Astrocyte of the spinal cord (primary cell): ENCODE results near the gene GALNT10.

Experiments
- DNase-seq: peaks from one replicate; pipeline ENCODE4 v3.0.0; 2011; ENCODE audit warnings: low read depth, low spot score
- H3K4me3 ChIP-seq: 2 replicates; pipeline ENCODE4 v1.5.1; 2011; ENCODE audit warnings: low read depth, mild to moderate bottlenecking, low read length, moderate library complexity
- in situ Hi-C: cut with HindIII; loops from 2 replicates; pipeline ENCODE4 v1.10.0; 2017; ENCODE audit warnings: low sequenced_read_pairs
- TF ChIP-seq, protein P1 (sequence below): IDR thresholded peaks from 2 replicates; pipeline ENCODE4 v1.5.1; 2012; ENCODE audit warnings: low read depth, mild to moderate bottlenecking, low read length, inconsistent platforms

Gene GALNT10

DNA sequence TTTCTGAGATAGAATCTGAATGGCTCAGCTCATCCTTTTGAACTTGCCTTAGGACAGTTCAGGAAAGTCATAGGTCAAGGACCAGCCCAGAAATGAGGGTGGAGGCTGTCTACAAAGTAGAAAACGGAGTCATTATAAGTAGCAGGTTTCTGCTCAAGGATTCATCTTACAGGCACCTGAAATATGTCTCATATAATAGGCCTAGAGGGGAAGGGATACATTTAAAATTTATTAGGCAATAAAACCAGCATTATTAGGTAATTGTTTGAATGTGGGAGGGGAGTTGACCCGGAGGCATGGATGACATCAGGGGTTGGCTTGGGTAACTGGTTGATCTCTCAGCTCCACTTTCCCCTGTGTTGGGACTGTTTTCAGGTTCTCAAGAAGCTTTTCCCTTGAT is 11.9 kb upstream of the GALNT10 start:
- DNase-seq: no peak
- in situ Hi-C loops: no loop called here
- no peak overlapping the region for H3K4me3 ChIP-seq
- TF ChIP-seq, protein P1, sequence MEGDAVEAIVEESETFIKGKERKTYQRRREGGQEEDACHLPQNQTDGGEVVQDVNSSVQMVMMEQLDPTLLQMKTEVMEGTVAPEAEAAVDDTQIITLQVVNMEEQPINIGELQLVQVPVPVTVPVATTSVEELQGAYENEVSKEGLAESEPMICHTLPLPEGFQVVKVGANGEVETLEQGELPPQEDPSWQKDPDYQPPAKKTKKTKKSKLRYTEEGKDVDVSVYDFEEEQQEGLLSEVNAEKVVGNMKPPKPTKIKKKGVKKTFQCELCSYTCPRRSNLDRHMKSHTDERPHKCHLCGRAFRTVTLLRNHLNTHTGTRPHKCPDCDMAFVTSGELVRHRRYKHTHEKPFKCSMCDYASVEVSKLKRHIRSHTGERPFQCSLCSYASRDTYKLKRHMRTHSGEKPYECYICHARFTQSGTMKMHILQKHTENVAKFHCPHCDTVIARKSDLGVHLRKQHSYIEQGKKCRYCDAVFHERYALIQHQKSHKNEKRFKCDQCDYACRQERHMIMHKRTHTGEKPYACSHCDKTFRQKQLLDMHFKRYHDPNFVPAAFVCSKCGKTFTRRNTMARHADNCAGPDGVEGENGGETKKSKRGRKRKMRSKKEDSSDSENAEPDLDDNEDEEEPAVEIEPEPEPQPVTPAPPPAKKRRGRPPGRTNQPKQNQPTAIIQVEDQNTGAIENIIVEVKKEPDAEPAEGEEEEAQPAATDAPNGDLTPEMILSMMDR: no peak

DNA sequence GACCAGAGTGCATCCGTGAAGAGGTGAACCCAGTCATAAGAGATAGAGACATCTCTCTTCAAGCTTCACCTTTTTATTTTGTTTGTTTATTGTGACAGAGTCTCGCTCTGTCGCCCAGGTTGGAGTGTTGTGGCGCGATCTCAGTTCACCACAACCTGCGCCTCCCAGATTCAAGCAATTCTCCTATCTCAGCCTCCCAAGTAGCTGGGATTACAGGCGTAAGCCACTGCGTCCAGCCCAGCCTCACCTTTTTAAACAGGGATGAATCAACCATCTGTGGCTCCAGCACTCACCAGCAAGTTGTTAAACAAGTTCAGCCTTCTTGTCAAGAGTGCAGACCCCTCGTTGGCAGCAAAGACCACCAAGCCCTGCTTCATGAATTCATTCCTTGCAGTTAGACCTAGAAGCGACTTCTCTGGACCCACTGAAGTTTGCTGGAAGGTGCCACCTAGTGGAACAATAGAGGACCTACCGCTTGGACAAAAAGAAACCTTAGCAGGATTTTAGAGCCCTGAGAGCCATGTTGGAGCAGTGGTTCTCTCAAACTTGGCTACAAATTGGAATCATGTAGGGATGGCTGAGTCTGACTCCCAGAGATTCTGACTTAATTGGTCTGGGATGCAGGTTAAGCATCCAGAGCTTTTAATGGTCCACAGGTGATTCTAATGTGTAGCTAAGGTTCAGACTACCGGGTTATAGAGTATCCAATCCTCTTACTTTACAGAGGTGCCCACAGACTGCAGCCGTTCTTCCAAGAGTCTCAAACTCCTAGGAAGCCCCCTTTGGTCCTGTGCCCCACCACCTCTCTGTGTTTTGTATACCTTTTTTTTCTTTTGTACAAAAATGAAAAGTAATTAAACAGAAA is 10.5 kb upstream of the GALNT10 start:
- no peak overlapping the region for H3K4me3 ChIP-seq
- in situ Hi-C loops: no loop called here
- TF ChIP-seq, protein P1: peak; percentile 91
- DNase-seq: peak; percentile 67

DNA sequence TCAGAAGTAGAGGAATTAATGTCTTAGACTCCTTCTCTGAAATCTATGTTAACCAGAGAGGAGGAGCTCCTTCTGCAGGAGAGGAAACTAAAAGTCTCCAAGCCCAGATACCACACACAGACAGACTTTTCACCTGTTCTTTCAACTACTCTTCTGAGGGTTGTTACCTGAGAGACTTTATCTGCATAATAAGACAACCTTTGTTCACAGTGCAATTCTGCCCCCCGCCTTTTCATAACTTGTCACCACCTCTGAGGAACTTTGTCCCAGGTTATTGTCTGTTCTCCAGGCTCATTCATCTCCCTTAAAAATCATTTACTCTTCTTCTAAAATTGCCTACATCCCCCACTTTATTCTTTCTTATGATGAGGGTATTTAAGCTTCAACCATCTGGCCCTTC is 9.4 kb upstream of the GALNT10 start:
- H3K4me3 ChIP-seq: no peak overlapping the region
- TF ChIP-seq, protein P1: no peak
- DNase-seq: no peak
- in situ Hi-C loops: no loop called here

DNA sequence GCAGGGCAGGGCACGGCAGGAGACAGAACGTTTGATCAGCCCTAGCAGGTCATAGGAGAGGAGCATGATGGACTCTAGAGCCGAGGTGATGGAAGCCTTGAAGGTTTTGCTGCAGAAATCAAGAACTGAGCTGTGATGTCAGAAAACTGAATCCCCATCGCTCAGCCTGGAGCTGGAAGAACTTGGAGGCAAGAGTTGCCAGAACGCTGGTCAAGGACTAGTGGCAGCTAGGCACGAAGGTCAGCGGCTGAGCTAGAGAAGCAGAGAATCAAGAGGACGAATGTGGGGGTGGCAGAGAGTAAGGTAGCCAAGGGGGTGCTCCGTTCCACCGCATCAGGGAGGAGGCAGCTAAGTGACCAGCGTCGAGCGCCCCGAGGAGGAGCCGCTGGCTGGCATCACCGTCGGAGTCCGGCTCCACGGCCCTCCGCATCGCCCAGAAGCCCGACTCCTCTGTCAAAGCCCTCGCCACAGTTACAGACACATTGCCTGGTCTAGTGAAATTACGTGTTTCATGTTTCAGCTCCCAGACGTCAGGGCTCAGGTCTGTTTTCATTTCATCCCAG is 1.2 kb upstream of the GALNT10 start:
- peak overlapping the region; percentile 87 for H3K4me3 ChIP-seq
- DNase-seq: peak; percentile 24
- TF ChIP-seq, protein P1: no peak
- in situ Hi-C loops: no loop called here

DNA sequence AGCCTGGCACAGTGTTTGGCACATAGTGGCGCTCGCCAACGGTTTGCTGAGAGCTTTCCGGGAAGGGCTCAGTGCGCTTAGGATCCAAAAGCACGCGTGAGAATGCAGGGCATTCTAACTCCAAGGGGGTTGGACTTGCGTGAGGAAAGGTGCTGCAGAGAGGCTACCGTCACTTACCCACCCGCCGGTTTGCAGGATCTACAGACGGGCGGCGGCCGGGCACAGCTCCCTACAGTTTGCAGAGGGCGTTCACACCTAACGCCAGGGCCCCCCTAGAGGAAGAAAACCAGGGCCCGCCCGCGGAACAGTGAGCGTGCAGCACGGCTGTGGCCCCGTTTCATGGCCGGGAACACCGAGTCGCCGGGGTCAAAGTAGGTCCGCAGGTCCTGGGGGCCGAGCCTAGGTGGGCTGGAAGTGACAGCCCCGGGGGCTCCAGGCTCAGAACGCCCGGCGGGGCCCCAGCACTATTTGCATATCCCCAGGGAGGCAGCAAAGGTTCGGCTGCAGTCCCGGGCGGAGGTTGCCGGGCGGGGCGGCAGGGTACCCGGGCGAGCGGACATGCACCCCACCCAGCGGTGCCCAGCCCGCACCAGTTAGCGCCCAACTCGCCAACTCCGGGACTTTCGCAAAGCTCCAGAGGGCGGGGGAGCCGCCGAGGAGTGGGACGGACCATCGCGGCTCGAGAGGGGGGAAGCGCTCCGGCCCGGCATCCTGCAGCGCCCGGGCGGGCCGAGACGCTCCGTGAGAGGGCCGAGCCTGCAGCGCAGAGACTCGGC is 526 bp upstream of the GALNT10 start:
- peak overlapping the region; percentile 87 for H3K4me3 ChIP-seq
- TF ChIP-seq, protein P1: peak; percentile 58
- in situ Hi-C loops: no loop called here
- peak; percentile 75 for DNase-seq

DNA sequence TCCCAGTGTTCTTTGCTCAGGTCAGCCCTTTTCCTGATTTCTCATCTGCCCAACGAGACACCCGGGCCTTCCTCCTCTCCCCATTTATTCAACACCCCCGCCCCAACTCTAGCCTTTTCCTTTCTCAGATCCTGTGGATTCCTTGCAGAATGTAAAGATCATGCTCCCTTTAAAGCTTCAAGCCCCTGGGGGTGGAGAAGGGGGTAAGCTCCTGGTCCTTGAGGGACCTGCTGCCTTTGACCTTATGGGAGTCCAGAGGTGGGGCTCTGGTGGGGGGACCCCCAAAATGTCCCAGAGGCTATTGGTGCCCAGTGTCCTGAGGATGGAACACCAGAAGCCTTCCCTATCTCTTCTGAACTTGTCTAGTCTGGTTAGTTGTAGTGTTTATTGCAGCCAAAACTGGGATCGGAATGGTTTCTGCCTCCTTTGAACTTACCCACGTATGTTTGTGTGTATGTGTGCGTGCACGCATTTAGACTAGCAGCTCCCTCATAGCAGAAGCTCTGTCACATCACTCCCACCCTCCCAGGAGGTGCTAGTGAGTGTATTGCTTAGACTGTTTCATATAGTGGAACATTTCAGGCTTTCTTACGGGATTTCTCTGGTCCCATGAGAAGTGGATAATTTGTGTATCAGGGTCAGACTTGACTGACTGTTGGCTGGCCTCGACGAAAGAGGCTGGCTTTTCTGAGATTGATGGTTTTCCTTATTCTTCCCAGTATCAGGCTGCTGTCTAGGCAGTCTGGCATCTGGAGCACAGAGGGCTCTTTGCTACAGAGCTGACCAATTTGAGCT is 1.1 kb downstream of the GALNT10 start:
- in situ Hi-C loops: no loop called here
- DNase-seq: peak; percentile 34
- TF ChIP-seq, protein P1: peak; percentile 16
- H3K4me3 ChIP-seq: peak overlapping the region; percentile 68
